Neural cell (in vitro differentiated cells): ENCODE measurements around the gene MDGA2. TPM values are rescaled to one million over a fixed set of nuclear protein-coding genes. Genes with fewer than 3 reads are reported as not detected.

Experiments
- H2AFZ ChIP-seq: fragments of 200-600, 300-800 bp; sonication (generic), shearing (Covaris generic); 2 replicates; pipeline ENCODE4 v1.6.0; 2014; ENCODE audit warnings: low read depth, mild to moderate bottlenecking, antibody characterized with exemption, low read length, moderate library complexity
- H3F3A ChIP-seq: fragments of 200-600 bp; shearing (Covaris generic); 2 replicates; pipeline ENCODE4 v1.6.1; 2016; ENCODE audit warnings: mild to moderate bottlenecking, moderate library complexity, mixed read lengths, antibody characterized with exemption, low read length; ENCODE audit not compliant: insufficient read depth, poor library complexity, severe bottlenecking
- H3K27ac ChIP-seq: fragments of 200-600, 300-800 bp; sonication (generic), shearing (Covaris generic); 2 replicates; pipeline ENCODE4 v1.5.1; 2014; ENCODE audit warnings: mild to moderate bottlenecking, low read length, moderate library complexity
- H3K27me3 ChIP-seq: fragments of 300-800, 200-600 bp; sonication (generic), shearing (Covaris generic); 2 replicates; pipeline ENCODE4 v1.6.0; 2014; ENCODE audit warnings: mild to moderate bottlenecking, low read depth, low read length, moderate library complexity; ENCODE audit not compliant: insufficient read depth
- H3K36me3 ChIP-seq: fragments of 300-800, 200-600 bp; sonication (generic), shearing (Covaris generic); 2 replicates; pipeline ENCODE4 v1.5.1; 2014; ENCODE audit warnings: mild to moderate bottlenecking, antibody characterized with exemption, low read length, moderate library complexity; ENCODE audit not compliant: insufficient read depth
- H3K4me2 ChIP-seq: fragments of 300-800, 200-600 bp; sonication (generic), shearing (Covaris generic); 2 replicates; pipeline ENCODE4 v1.6.0; 2014; ENCODE audit warnings: mild to moderate bottlenecking, low read length
- H3K4me3 ChIP-seq: fragments of 300-800, 200-600 bp; sonication (generic), shearing (Covaris generic); 2 replicates; pipeline ENCODE4 v1.5.1; 2014; ENCODE audit warnings: mild to moderate bottlenecking, low read length, moderate library complexity
- H3K79me2 ChIP-seq: fragments of 200-600 bp; shearing (Covaris generic); replicated peaks from 2 replicates; pipeline ENCODE4 v1.6.0; 2014; ENCODE audit warnings: mild to moderate bottlenecking, low read length, moderate library complexity; ENCODE audit not compliant: insufficient read depth
- H3K9ac ChIP-seq: fragments of 300-800, 200-600 bp; sonication (generic), shearing (Covaris generic); 2 replicates; pipeline ENCODE4 v1.6.1; 2016; ENCODE audit warnings: mild to moderate bottlenecking, low read length, mixed read lengths
- H3K9me2 ChIP-seq: fragments of 200-600 bp; shearing (Covaris generic); 2 replicates; pipeline ENCODE4 v1.6.1; 2016; ENCODE audit warnings: mild to moderate bottlenecking, low read length, mixed read lengths; ENCODE audit not compliant: insufficient read depth
- H3K9me3 ChIP-seq: fragments of 200-600, 300-800 bp; sonication (generic), shearing (Covaris generic); 2 replicates; pipeline ENCODE4 v1.6.1; 2016; ENCODE audit warnings: mild to moderate bottlenecking, mixed run types, low read length, moderate library complexity, mixed read lengths
- H4K20me1 ChIP-seq: fragments of 200-600 bp; shearing (Covaris generic); 2 replicates; pipeline ENCODE4 v1.6.1; 2016; ENCODE audit warnings: mild to moderate bottlenecking, mixed run types; ENCODE audit not compliant: insufficient read depth
- CTCF ChIP-seq: fragments of 450-650 bp; IDR thresholded peaks from 2 replicates; pipeline ENCODE4 v1.5.1; 2014; ENCODE audit warnings: antibody characterized with exemption, mild to moderate bottlenecking, moderate library complexity; ENCODE audit not compliant: poor library complexity, severe bottlenecking
- EP300 ChIP-seq: fragments of 450-650 bp; conservative IDR thresholded peaks from 2 replicates; pipeline ENCODE4 v1.6.1; 2014; ENCODE audit warnings: antibody characterized with exemption, mild to moderate bottlenecking, moderate library complexity; ENCODE audit not compliant: poor library complexity, severe bottlenecking
- EZH2 ChIP-seq: fragments of 200-600, 300-800 bp; shearing (Covaris generic), sonication (generic); IDR thresholded peaks from 2 replicates; pipeline ENCODE4 v1.6.1; 2014; ENCODE audit warnings: antibody characterized with exemption, low read length, borderline replicate concordance, mild to moderate bottlenecking; ENCODE audit not compliant: insufficient read depth, poor library complexity, severe bottlenecking
- MXI1 ChIP-seq: fragments of 450-650 bp; conservative IDR thresholded peaks from 2 replicates; pipeline ENCODE4 v1.6.1; 2014; ENCODE audit warnings: antibody characterized with exemption, mild to moderate bottlenecking; ENCODE audit not compliant: poor library complexity, severe bottlenecking
- POLR2AphosphoS5 ChIP-seq: IDR thresholded peaks from 2 replicates; pipeline ENCODE4 v1.6.1; 2012
- RAD21 ChIP-seq: fragments of 450-650 bp; conservative IDR thresholded peaks from 2 replicates; pipeline ENCODE4 v1.6.1; 2014; ENCODE audit warnings: antibody characterized with exemption, mild to moderate bottlenecking, moderate library complexity
- SMC3 ChIP-seq: fragments of 450-650 bp; conservative IDR thresholded peaks from 2 replicates; pipeline ENCODE4 v1.6.1; 2014; ENCODE audit warnings: antibody characterized with exemption, mild to moderate bottlenecking, moderate library complexity; ENCODE audit not compliant: poor library complexity
- TAF1 ChIP-seq: IDR thresholded peaks from 2 replicates; pipeline ENCODE4 v1.6.1; 2012; ENCODE audit warnings: low read depth
- polyA plus RNA-seq: library from polyadenylated mRNA; depleted of rRNA; stranded (reverse); fragments of >200 nt; gene quantifications from 2 replicates; pipeline ENCODE4 v1.2.3, GENCODE V29; 2014
- TF ChIP-seq, protein P1 (sequence below): IDR thresholded peaks from 2 replicates; pipeline ENCODE4 v1.6.1; 2012; ENCODE audit warnings: borderline replicate concordance

MDGA2 gene
- polyA plus RNA-seq, 1 donor from 2014 or later, result 3.8 TPM

DNA sequence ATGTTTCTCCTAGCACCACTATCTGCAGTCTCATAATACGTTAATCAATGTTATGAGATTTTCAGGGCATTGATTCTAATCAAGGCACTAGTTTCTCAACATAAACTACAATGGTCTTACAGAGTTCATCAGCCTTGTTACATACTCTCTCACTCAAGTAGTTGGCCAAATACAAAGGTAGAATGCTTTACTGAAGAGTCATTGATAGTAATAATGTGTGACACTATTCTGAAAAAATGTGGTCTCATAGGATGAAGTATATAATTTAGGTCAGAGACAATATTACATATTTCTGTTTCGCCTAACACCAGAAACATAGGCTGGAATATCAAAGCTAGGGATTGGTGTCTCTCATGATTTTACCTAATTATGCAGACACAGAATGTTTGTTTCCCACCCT, 35.2 kb upstream of the MDGA2 start:
- no peak overlapping the region for H3K4me3 ChIP-seq
- no peak overlapping the region for H3K9ac ChIP-seq
- H3K9me2 ChIP-seq, result no peaks in the 10 kb centered on the region
- H3K4me2 ChIP-seq, result no peak overlapping the region
- H3K27ac ChIP-seq, result no peak overlapping the region
- no peaks in the 10 kb centered on the region for H3K36me3 ChIP-seq
- no peaks in the 10 kb centered on the region for H3K9me3 ChIP-seq
- H3F3A ChIP-seq, result no peaks in the 10 kb centered on the region
- no peaks in the 10 kb centered on the region for H4K20me1 ChIP-seq
- H3K79me2 ChIP-seq, result no peaks in the 10 kb centered on the region
- no peak for TF ChIP-seq EP300
- H2AFZ ChIP-seq, result no peak overlapping the region
- H3K27me3 ChIP-seq, result no peaks in the 10 kb centered on the region

DNA sequence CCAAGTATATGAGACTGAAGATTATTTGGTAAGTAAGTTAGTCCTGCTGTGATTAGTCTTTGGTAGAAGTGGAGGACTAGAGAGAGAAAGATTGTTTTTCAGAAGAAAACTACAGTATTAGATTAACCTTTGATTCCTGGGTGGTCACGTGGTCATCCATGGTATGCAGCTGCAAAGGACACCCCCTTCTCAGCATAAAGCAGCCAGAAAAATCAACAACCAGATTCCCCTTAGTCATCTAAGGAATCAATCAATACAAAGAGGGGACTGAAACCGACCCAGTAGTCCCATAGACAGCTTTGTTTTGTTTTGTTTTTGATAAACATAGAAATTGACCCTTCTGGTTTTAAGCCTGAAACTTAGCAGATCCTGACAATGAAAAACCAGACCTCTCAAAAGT, 30.3 kb upstream of the MDGA2 start:
- Histone ChIP-seq H3K9me3 (no peaks in the 10 kb centered on the region), H3K27me3 (no peaks in the 10 kb centered on the region), H4K20me1 (no peaks in the 10 kb centered on the region), H2AFZ (no peak overlapping the region), H3K9ac (no peak overlapping the region), H3K4me3 (no peak overlapping the region), H3K9me2 (no peaks in the 10 kb centered on the region), H3F3A (no peaks in the 10 kb centered on the region), H3K79me2 (no peaks in the 10 kb centered on the region), H3K27ac (no peak overlapping the region), H3K36me3 (no peaks in the 10 kb centered on the region), H3K4me2 (no peak overlapping the region)
- no peak for TF ChIP-seq EP300
- no peak for TF ChIP-seq POLR2AphosphoS5
- no peak for TF ChIP-seq MXI1
- no peak for TF ChIP-seq TAF1
- no peak for TF ChIP-seq CTCF
- no peak for TF ChIP-seq RAD21
- TF ChIP-seq EZH2, result no peak
- TF ChIP-seq SMC3, result no peak
- TF ChIP-seq, protein P1, sequence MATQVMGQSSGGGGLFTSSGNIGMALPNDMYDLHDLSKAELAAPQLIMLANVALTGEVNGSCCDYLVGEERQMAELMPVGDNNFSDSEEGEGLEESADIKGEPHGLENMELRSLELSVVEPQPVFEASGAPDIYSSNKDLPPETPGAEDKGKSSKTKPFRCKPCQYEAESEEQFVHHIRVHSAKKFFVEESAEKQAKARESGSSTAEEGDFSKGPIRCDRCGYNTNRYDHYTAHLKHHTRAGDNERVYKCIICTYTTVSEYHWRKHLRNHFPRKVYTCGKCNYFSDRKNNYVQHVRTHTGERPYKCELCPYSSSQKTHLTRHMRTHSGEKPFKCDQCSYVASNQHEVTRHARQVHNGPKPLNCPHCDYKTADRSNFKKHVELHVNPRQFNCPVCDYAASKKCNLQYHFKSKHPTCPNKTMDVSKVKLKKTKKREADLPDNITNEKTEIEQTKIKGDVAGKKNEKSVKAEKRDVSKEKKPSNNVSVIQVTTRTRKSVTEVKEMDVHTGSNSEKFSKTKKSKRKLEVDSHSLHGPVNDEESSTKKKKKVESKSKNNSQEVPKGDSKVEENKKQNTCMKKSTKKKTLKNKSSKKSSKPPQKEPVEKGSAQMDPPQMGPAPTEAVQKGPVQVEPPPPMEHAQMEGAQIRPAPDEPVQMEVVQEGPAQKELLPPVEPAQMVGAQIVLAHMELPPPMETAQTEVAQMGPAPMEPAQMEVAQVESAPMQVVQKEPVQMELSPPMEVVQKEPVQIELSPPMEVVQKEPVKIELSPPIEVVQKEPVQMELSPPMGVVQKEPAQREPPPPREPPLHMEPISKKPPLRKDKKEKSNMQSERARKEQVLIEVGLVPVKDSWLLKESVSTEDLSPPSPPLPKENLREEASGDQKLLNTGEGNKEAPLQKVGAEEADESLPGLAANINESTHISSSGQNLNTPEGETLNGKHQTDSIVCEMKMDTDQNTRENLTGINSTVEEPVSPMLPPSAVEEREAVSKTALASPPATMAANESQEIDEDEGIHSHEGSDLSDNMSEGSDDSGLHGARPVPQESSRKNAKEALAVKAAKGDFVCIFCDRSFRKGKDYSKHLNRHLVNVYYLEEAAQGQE, result no peak

GRCh38 chr14:47691829-47692228, 16.4 kb upstream of the MDGA2 start:
- Histone ChIP-seq H3K27me3 (no peaks in the 10 kb centered on the region), H3F3A (no peaks in the 10 kb centered on the region), H3K9me2 (no peaks in the 10 kb centered on the region), H3K9me3 (no peaks in the 10 kb centered on the region), H2AFZ (no peak overlapping the region), H3K79me2 (no peaks in the 10 kb centered on the region), H3K4me3 (no peak overlapping the region), H3K9ac (no peak overlapping the region), H3K36me3 (no peaks in the 10 kb centered on the region), H3K27ac (no peak overlapping the region), H4K20me1 (no peaks in the 10 kb centered on the region), H3K4me2 (no peak overlapping the region)
- TF ChIP-seq, protein P1, result no peak
